H1 (cell line): ENCODE results near the gene TSPAN16. TPM values are rescaled to one million over a fixed set of nuclear protein-coding genes. Genes with fewer than 3 reads are reported as not detected.

Experiments used
- CTCF ChIA-PET: fragments of 300-600 bp; sonication (Branson Sonifier 250); formaldehyde crosslinking; loops from one replicate; lab custom pipeline; 2021; ENCODE audit not compliant: partially characterized antibody; lab: Charles Lee
- POLR2A ChIA-PET: fragments of 300-600 bp; sonication (Branson Sonifier 250); formaldehyde crosslinking; loops from one replicate; lab custom pipeline; 2021; ENCODE audit warnings: inconsistent platforms; ENCODE audit not compliant: partially characterized antibody; lab: Charles Lee
- DNase-seq, 2 experiments: peaks; one replicate each; pipeline versions ENCODE4 v3.0.0 to v3.0.0-alpha.2; 2010 to 2022; ENCODE audit warnings: low spot score in 2 of 2, low read depth in 1 of 2, mixed read lengths in 1 of 2
- FAIRE-seq: peaks from 2 replicates; lab custom pipeline; 2011; peaks lifted over from hg19 to GRCh38; lab: Jason Lieb, UNC
- H2AFZ ChIP-seq: 2 replicates; pipeline ENCODE4 v1.8.1; 2012; ENCODE audit warnings: low read length, inconsistent platforms
- H2AK5ac ChIP-seq: 2 replicates; pipeline ENCODE4 v1.6.1; 2013; ENCODE audit warnings: low read depth, low read length
- H2BK120ac ChIP-seq: replicated peaks from 2 replicates; pipeline ENCODE3; 2013; ENCODE audit warnings: low read depth, low read length, inconsistent platforms
- H2BK12ac ChIP-seq: 2 replicates; pipeline ENCODE4 v1.6.1; 2013; ENCODE audit warnings: low read depth, low read length
- H2BK15ac ChIP-seq: 2 replicates; pipeline ENCODE4 v1.6.1; 2013; ENCODE audit warnings: low read length
- H2BK20ac ChIP-seq: 2 replicates; pipeline ENCODE4 v1.6.1; 2013; ENCODE audit warnings: low read length
- H2BK5ac ChIP-seq: 2 replicates; pipeline ENCODE4 v1.6.1; 2013; ENCODE audit warnings: low read depth, low read length
- H3K14ac ChIP-seq: 2 replicates; pipeline ENCODE4 v1.6.1; 2013; ENCODE audit warnings: inconsistent platforms; ENCODE audit not compliant: insufficient read length
- H3K18ac ChIP-seq: 2 replicates; pipeline ENCODE4 v1.6.1; 2013; ENCODE audit warnings: low read length; ENCODE audit errors: extremely low read depth
- H3K23ac ChIP-seq: 2 replicates; pipeline ENCODE4 v1.6.1; 2013; ENCODE audit warnings: inconsistent platforms; ENCODE audit not compliant: insufficient read length
- H3K23me2 ChIP-seq: 2 replicates; pipeline ENCODE4 v1.6.1; 2013; ENCODE audit warnings: low read depth, low read length
- H3K27ac ChIP-seq: 2 replicates; pipeline ENCODE4 v1.6.1; 2011; ENCODE audit warnings: low read depth, low read length, inconsistent platforms
- H3K27me3 ChIP-seq, 4 experiments: replicated peaks in 1 of 4; 1 replicate in 1 of 4; 2 replicates in 3 of 4; pipeline versions ENCODE4 v1.6.1 to v1.8.1; 2011 to 2013; ENCODE audit warnings: low read length in 3 of 4, mild to moderate bottlenecking in 3 of 4, inconsistent platforms in 2 of 4, mixed read lengths in 2 of 4, moderate library complexity in 1 of 4; ENCODE audit not compliant: control insufficient read depth in 3 of 4, insufficient read depth in 3 of 4; ENCODE audit errors: extremely low read depth in 1 of 4
- H3K36me3 ChIP-seq, 4 experiments: 2 replicates each; pipeline versions ENCODE4 v1.6.1 to v1.8.1; 2011 to 2013; ENCODE audit warnings: mild to moderate bottlenecking in 4 of 4, low read length in 3 of 4, moderate library complexity in 2 of 4, control low read depth in 1 of 4, inconsistent platforms in 1 of 4; ENCODE audit not compliant: insufficient read depth in 4 of 4, control insufficient read depth in 2 of 4
- H3K4ac ChIP-seq: replicated peaks from 2 replicates; pipeline ENCODE3; 2013; ENCODE audit warnings: low read length, low read depth, mixed read lengths, inconsistent platforms; ENCODE audit not compliant: insufficient read length
- H3K4me1 ChIP-seq, 4 experiments: replicated peaks in 1 of 4; 1 replicate in 1 of 4; 2 replicates in 3 of 4; pipeline versions ENCODE4 v1.6.1 to v1.8.1; 2011 to 2013; ENCODE audit warnings: low read length in 3 of 4, inconsistent platforms in 2 of 4, mixed read lengths in 1 of 4; ENCODE audit not compliant: insufficient read depth in 4 of 4, control insufficient read depth in 3 of 4
- H3K4me2 ChIP-seq, 2 experiments: 2 replicates each; pipeline versions ENCODE4 v1.6.1 to v1.8.1; 2011 to 2013; ENCODE audit warnings: low read depth in 2 of 2, low read length in 2 of 2, control low read depth in 1 of 2, inconsistent platforms in 1 of 2, mild to moderate bottlenecking in 1 of 2; ENCODE audit not compliant: insufficient read depth in 1 of 2
- H3K4me3 ChIP-seq, 4 experiments: fragments of 200-600, 300-600 bp in 1 of 4; sonication (generic), shearing (Covaris generic), sonication (Bioruptor Twin) in 1 of 4; 2 replicates each; pipeline versions ENCODE4 v1.5.1 to v1.8.1; 2011 to 2016; ENCODE audit warnings: low read length in 4 of 4, low read depth in 3 of 4, control low read depth in 2 of 4, inconsistent platforms in 2 of 4, mild to moderate bottlenecking in 2 of 4, mixed read lengths in 1 of 4, moderate library complexity in 1 of 4; ENCODE audit not compliant: insufficient read depth in 2 of 4; ENCODE audit errors: extremely low read depth in 1 of 4
- H3K56ac ChIP-seq: replicated peaks from 2 replicates; pipeline ENCODE3; 2013; ENCODE audit warnings: low read depth, mild to moderate bottlenecking, mixed read lengths, low read length, inconsistent platforms; ENCODE audit not compliant: insufficient read length
- H3K79me1 ChIP-seq: 2 replicates; pipeline ENCODE4 v1.6.1; 2013; ENCODE audit warnings: low read depth, low read length, control low read depth
- H3K79me2 ChIP-seq, 2 experiments: 2 replicates each; pipeline versions ENCODE4 v1.6.1 to v1.8.1; 2012 to 2013; ENCODE audit warnings: low read length in 2 of 2, mild to moderate bottlenecking in 2 of 2, inconsistent platforms in 1 of 2; ENCODE audit not compliant: insufficient read depth in 2 of 2, control insufficient read depth in 1 of 2
- H3K9ac ChIP-seq, 4 experiments: replicated peaks in 1 of 4; 1 replicate in 1 of 4; 2 replicates in 3 of 4; pipeline versions ENCODE4 v1.6.1 to v1.8.1; 2011 to 2013; ENCODE audit warnings: low read depth in 3 of 4, low read length in 3 of 4, control low read depth in 2 of 4, mild to moderate bottlenecking in 2 of 4, moderate library complexity in 2 of 4, inconsistent platforms in 1 of 4; ENCODE audit errors: extremely low read depth in 1 of 4
- H3K9me3 ChIP-seq, 2 experiments: 2 replicates each; pipeline versions ENCODE4 v1.6.1 to v1.8.1; 2012 to 2013; ENCODE audit warnings: mild to moderate bottlenecking in 2 of 2, moderate library complexity in 2 of 2, control low read depth in 1 of 2, inconsistent platforms in 1 of 2, low read depth in 1 of 2, low read length in 1 of 2, mixed read lengths in 1 of 2; ENCODE audit not compliant: insufficient read depth in 2 of 2
- H4K20me1 ChIP-seq, 2 experiments: replicated peaks in 1 of 2; 2 replicates each; pipeline versions ENCODE3 to v1.8.1; 2011 to 2013; ENCODE audit warnings: inconsistent platforms in 2 of 2, low read length in 2 of 2, mild to moderate bottlenecking in 1 of 2; ENCODE audit not compliant: insufficient read depth in 2 of 2, control insufficient read depth in 1 of 2
- H4K5ac ChIP-seq: 2 replicates; pipeline ENCODE4 v1.6.1; 2013; ENCODE audit warnings: low read length, low read depth, mixed read lengths, inconsistent platforms; ENCODE audit not compliant: insufficient read length
- H4K8ac ChIP-seq: 2 replicates; pipeline ENCODE4 v1.8.0; 2013; ENCODE audit warnings: mild to moderate bottlenecking, moderate library complexity, low read length, inconsistent platforms; ENCODE audit not compliant: insufficient read depth; ENCODE audit errors: extremely low read depth
- H4K91ac ChIP-seq: replicated peaks from 2 replicates; pipeline ENCODE3; 2013; ENCODE audit warnings: low read length, mixed read lengths, inconsistent platforms; ENCODE audit not compliant: insufficient read length
- KDM4A ChIP-seq: IDR thresholded peaks from one replicate; pipeline ENCODE4 v1.7.1; 2012; ENCODE audit warnings: low read depth, mild to moderate bottlenecking, moderate library complexity, low read length, inconsistent platforms; ENCODE audit not compliant: severe bottlenecking
- TAF7 ChIP-seq: optimal IDR thresholded peaks from 2 replicates; pipeline ENCODE3; 2011; ENCODE audit warnings: low read depth, mild to moderate bottlenecking, inconsistent platforms, low read length, moderate library complexity, borderline replicate concordance
- WGBS, 2 experiments: shearing (Covaris generic) in 1 of 2; methylation state at CpG; one replicate each; pipeline versions ENCODE4 v1.1.6 to v1.1.7; 2013 to 2015; ENCODE audit warnings: low lambda C conversion rate in 2 of 2, mixed read lengths in 2 of 2, inconsistent platforms in 1 of 2, low coverage in 1 of 2, missing lambda C conversion rate in 1 of 2; ENCODE audit not compliant: insufficient replicate concordance in 2 of 2, insufficient coverage in 1 of 2, insufficient read length in 1 of 2; ENCODE audit errors: extremely low coverage in 1 of 2, missing lambda C conversion rate in 1 of 2; 5-methylcytosine and 5-hydroxymethylcytosine counted together
- polyA plus RNA-seq, 7 experiments: library from polyadenylated mRNA; depleted of rRNA in 3 of 7; stranded (reverse) in 5 of 7; unstranded in 2 of 7; fragments of >200 nt in 5 of 7; fragments of 200-250 nt in 2 of 7; gene quantifications; 1 replicate in 5 of 7; 2 replicates in 1 of 7; 4 replicates in 1 of 7; pipeline versions ENCODE4 v1.2.1 to v1.2.3, GENCODE V29; 2011 to 2013; ENCODE audit warnings: missing spikeins in 2 of 7, mixed read lengths in 2 of 7
- total RNA-seq: library from RNA; stranded (reverse); fragmentation: NEBNext Ultra II Directional; extraction: Animal tissue kit (Norgen Biotek cat#: 25700); gene quantifications from 2 replicates; pipeline ENCODE4 v1.2.1, GENCODE V29; 2021

Gene TSPAN16
- total and polyA plus RNA-seq, 2 of the 8 experiments (the other 6 are each of a cell fraction or from before 2014, with no cell fraction given): not detected

DNA sequence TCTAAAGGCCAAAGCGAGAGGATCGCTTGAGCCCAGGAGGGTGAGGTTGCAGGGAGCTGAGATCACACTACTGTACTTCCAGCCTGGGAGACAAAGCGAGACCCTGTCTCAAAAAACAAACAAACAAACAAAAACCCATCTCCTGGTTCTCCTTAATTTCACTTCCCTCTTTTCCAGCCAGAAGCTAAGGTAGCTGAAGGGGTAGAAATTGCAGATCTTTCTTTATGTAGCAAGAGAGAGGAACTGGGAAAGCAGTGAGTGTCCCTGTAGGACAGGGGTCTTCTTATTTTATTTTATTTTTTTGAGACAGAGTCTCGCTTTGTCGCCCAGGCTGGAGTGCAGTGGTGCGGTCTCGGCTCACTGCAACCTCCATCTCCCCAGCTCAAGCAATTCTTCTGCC, 4.5 kb upstream of the TSPAN16 start:
- Histone ChIP-seq H3K27ac (no peak overlapping the region), H3K56ac (no peak overlapping the region), H4K8ac (no peak overlapping the region), H3K4me1 (peaks cover 0 to 6% (median 2%) of the 10 kb centered on the region in 4 experiments; a peak in 4 of 7 replicates), H2BK120ac (no peak overlapping the region), H2BK15ac (no peak overlapping the region), H3K27me3 (no peaks in the 10 kb centered on the region; a peak in 2 of 7 replicates), H3K9ac (no peak overlapping the region), H2BK20ac (no peak overlapping the region), H3K9me3 (no peaks in the 10 kb centered on the region), H3K23me2 (no peaks in the 10 kb centered on the region; the same call in 1 of the 2 replicates), H3K4ac (no peak overlapping the region), H3K23ac (no peak overlapping the region), H2BK5ac (no peak overlapping the region), H3K4me2 (no peak overlapping the region), H2BK12ac (no peak overlapping the region), H4K5ac (no peak overlapping the region), H3K14ac (no peak overlapping the region), H4K91ac (no peak overlapping the region), H3K18ac (no peak overlapping the region), H3K4me3 (no peak overlapping the region), H3K36me3 (no peaks in the 10 kb centered on the region), H4K20me1 (no peaks in the 10 kb centered on the region), H2AK5ac (no peak overlapping the region), H3K79me1 (no peaks in the 10 kb centered on the region), H3K79me2 (no peaks in the 10 kb centered on the region), H2AFZ (no peak overlapping the region)
- FAIRE-seq (no peak), DNase-seq (no peak)
- 97% methylated on average over 7 of the region's 7 CpGs; no CpG with 5 or more reads in 1 of the 2 experiments for WGBS, 2 experiments
- ChIA-PET POLR2A (interaction anchor here (0.9 kb wide), 1 partner anchor 92 kb away, joined by 3 read pairs; the partner anchor contains the start of gene EPOR), CTCF (interaction anchor here (0.6 to 1.9 kb wide), 8 partner anchors 10 to 1264 kb away, joined by 3 to 6 read pairs (median 3); partner anchors contain the start of gene SWSAP1)
- TF ChIP-seq TAF7 (no peak), KDM4A (no peak)
